Stimulated activated memory B cell treated with anti-CD40 and anti-IgM and Interleukin-4, amounts not matched to agents 10 μg/mL and 1 μg/mL and 100 μg/mL, for 72 hours (primary cell): ENCODE measurements around the gene RHBDD3.

ENCODE experiments used
- ATAC-seq: fragments of 150-1000 bp; cut with Tn5 transposase; 2 replicates; pipeline ENCODE4 v1.10.0; 2021
- H3K27ac Mint-ChIP-seq: one replicate; pipeline ENCODE4 v1.8.0; 2022; ENCODE audit warnings: mild to moderate bottlenecking, mixed read lengths
- H3K27me3 Mint-ChIP-seq: one replicate; pipeline ENCODE4 v1.8.0; 2022; ENCODE audit warnings: mixed read lengths
- H3K36me3 Mint-ChIP-seq: one replicate; pipeline ENCODE4 v1.8.0; 2022; ENCODE audit warnings: mixed read lengths
- H3K4me1 Mint-ChIP-seq: one replicate; pipeline ENCODE4 v1.8.0; 2022; ENCODE audit warnings: mixed read lengths
- H3K4me3 Mint-ChIP-seq: one replicate; pipeline ENCODE4 v1.8.0; 2022; ENCODE audit warnings: mild to moderate bottlenecking, moderate library complexity, mixed read lengths
- H3K9me3 Mint-ChIP-seq: one replicate; pipeline ENCODE4 v1.8.0; 2022; ENCODE audit warnings: mixed read lengths

RHBDD3 gene

DNA sequence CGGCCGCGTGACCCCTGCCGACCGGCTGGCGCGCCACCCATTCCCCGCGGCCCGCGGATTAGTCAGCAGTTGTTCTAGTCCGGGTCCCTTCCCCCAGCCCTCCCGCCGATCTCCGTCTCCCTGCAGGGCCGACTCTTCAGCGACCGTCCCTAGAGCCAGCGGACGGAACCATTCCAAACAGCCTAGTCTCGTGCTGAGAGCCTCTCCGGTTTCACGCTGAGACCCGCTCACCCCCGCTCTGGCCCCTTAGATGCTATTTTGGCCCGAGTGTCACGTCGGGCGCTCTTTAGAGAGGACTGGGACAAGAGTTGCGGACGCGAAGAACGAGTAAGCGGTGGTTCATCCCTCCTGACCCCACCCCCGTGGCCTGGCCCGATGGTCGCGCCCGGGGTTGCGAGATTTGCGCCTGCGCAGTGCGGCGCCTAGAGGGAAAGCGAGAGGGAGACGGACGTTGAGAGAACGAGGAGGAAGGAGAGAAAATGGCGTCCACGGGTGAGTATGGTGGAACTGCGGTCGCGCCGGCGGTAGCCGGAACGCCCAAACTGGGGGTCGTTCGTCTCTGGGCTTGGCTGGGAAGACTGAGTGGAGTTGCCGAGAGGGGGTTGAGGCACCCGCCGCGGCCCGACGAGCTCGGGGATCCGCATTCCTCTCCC is at the start of gene RHBDD3, which contains the start of gene EWSR1:
RHBDD3 (minus strand) TSS at position 124 of the 653 bp plus-strand sequence. CDS start 2,355 bp downstream, outside the sequence.
EWSR1 (plus strand) TSS at position 411 of the 653 bp plus-strand sequence; CDS start at position 480, 69 bp downstream.
- Mint-ChIP-seq H3K27ac (peak within 1 kb of the TSS; percentile 98), H3K27me3 (no peaks in the 10 kb centered on the region), H3K9me3 (no peaks in the 10 kb centered on the region), H3K4me1 (peaks cover 54% of the 10 kb centered on the region), H3K4me3 (peak within 1 kb of the TSS; percentile 84), H3K36me3 (peaks cover 29% of the 10 kb centered on the region)
- ATAC-seq: peak; percentile 97

DNA sequence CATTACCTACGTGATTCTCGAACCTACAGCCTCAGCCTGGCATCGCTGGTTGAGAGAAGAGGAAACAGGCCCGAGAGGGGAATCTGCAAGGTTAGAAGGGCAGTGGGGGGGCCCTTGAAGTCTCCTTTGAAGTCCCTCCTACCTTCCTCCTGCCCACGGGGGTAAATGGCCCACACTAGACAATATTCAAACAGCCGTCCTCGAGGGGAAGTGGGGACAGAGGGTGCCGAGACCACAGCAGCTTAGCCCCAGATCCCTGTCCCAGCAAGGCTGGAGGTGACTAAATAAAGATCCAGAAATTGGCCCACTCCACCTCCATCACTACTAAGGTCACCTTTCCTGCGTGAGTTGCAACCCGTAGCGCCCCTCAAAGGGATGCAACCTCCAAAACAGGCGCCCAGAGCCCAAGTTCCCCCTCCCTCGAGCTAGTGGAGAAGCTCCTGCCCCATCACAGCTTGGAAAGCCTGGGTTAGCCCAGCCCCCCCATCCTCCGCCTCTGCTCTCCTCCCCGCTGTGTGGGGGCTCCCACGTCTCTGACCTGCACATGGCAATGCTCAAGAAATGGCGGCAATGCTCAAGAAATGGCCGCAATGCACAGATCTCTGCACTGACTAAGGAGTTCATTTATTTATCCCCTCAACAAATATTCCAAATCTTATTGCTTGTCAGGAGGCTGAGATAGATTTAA is 48.5 kb upstream of the RHBDD3 start:
- no peak for ATAC-seq
- Mint-ChIP-seq H3K9me3 (no peaks in the 10 kb centered on the region), H3K36me3 (no peaks in the 10 kb centered on the region), H3K27me3 (peaks cover 47% of the 10 kb centered on the region), H3K27ac (no peak overlapping the region), H3K4me3 (peak overlapping the region; percentile 30), H3K4me1 (peaks cover 36% of the 10 kb centered on the region)

DNA sequence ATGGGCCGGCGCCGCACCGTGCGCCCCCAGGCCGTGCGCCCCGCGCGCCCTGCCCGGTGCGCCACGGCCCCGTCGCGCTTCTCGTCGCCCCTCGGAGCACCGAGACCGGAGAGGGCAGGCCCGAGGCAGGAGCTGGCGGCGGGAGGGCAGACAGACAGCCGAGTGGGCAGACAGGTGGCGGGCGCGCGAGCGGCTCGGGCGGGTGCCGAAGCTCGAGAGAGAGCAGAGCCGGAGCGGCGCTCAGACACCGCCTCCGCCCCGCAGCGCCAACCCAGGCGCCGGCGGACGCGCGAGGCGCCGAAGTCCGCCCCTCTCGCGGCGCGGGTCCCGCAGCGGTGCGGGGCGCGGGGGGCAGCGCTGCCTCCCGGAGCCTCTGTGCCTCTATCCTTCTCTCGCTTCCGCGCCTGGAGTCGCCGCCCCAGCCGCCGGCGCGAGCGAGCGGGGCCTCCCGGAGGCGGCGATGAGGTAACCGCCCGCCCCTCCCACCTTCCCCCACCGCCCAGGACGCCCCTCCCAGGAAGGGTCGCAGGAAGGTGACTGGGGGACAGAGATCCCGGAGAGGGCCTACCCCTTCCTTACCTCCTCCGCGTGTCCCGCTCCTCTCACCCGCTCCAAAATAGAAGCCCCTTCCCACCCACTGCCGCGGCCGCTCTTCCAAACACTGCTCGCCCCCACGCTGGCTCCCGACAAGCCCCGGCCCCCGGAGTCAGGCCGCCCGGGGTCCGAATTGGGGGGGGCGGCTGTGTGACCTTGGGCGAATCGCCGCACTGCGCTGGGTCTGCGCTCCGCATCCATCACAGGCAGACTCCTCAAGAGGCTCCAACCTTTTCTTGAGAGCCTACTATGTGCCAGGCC is 47.7 kb upstream of the RHBDD3 start, which contains the start of gene RASL10A:
RASL10A (minus strand) TSS at position 412 of the 855 bp plus-strand sequence. CDS start 451 bp downstream, outside the sequence.
- H3K27ac Mint-ChIP-seq: no peak within 1 kb of the TSS
- peak within 1 kb of the TSS; percentile 57 for H3K4me3 Mint-ChIP-seq
- no peaks in the 10 kb centered on the region for H3K9me3 Mint-ChIP-seq
- peaks cover 54% of the 10 kb centered on the region for H3K27me3 Mint-ChIP-seq
- no peak for ATAC-seq
- no peaks in the 10 kb centered on the region for H3K36me3 Mint-ChIP-seq
- H3K4me1 Mint-ChIP-seq: peaks cover 44% of the 10 kb centered on the region

DNA sequence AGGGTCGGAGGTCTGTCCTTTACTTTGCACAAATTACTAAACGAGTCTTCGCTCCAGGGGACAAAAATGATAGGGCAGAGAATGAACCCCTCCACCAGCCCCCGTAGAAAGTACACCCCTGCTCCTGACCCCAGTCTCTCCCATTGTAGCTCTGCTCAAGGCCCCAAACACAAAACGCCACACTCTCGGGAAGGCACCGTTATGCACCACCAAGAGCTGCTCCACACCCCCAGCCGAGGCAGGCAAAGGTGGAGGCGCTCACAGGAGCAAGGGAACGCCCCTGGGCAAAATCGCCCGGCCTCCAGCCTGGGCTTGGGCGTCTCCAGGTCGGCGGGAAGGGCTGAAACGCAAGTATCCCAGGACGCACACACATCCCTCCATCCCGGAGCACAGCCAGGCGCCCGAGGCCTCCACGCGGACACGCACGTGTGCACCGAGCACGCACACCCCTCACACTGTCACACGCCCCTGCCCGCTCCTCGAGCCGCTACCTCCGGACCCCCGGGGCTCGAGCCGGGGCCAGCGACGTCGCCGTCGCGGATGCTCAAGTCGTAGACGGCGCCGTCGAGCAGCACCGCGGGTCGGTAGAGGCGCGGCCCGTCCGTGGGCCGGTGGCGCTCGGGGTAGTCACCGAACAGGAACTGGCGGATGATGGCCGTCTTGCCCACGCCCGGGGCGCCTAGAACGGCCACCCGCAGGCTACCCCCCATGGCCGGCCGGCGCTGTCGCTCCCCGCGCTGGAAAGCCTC is 46.9 kb upstream of the RHBDD3 start:
- Mint-ChIP-seq H3K4me1 (peaks cover 50% of the 10 kb centered on the region), H3K36me3 (no peaks in the 10 kb centered on the region), H3K9me3 (no peaks in the 10 kb centered on the region), H3K27ac (no peak overlapping the region), H3K4me3 (peak overlapping the region; percentile 57), H3K27me3 (peaks cover 56% of the 10 kb centered on the region)
- ATAC-seq: no peak

DNA sequence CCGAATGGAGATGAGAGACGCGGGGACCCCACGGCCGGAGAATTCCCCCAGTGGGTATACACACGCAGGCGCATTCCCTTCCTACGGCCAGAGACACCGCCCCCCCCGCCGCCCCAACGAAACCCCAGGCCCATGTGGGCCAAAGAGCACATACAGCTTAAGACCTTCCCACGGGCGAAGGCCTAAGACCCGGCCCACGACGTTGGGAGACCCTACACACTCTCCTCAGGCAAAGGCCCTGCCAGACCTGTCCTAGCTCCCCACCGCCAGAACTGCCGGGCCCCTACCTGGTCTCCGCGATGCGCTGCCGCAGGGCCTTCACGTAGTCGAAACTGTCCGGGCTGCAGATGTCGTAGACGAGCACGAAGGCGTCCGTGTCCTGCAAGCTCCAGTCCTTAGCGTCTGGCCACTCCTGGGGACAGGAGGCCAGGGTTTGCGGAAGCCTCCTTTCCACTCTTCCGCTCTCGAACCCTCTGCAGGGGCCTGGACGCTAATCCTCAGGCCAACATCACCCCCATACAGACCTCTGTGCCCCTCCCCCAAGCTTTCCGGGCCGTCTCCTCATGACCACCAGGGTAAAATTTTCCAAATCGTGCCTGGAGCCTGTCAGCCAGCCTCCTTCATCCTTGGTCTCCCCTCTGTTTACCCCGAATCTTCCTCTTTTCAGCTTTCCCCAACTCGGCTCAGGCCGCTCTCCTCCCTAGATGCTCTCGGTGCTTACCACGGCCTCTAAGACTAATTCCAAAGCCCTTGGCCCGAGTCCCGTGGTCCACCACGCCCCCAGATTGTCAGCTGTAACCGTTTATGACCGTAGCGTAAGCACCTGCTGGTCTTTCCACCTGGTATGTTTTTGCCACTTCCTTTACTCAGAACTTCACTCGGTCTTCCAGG is 46.0 kb upstream of the RHBDD3 start:
- H3K36me3 Mint-ChIP-seq: no peaks in the 10 kb centered on the region
- no peak for ATAC-seq
- no peak overlapping the region for H3K27ac Mint-ChIP-seq
- H3K4me1 Mint-ChIP-seq: peaks cover 54% of the 10 kb centered on the region
- H3K27me3 Mint-ChIP-seq: peaks cover 65% of the 10 kb centered on the region
- H3K4me3 Mint-ChIP-seq: peak overlapping the region; percentile 57
- H3K9me3 Mint-ChIP-seq: no peaks in the 10 kb centered on the region

DNA sequence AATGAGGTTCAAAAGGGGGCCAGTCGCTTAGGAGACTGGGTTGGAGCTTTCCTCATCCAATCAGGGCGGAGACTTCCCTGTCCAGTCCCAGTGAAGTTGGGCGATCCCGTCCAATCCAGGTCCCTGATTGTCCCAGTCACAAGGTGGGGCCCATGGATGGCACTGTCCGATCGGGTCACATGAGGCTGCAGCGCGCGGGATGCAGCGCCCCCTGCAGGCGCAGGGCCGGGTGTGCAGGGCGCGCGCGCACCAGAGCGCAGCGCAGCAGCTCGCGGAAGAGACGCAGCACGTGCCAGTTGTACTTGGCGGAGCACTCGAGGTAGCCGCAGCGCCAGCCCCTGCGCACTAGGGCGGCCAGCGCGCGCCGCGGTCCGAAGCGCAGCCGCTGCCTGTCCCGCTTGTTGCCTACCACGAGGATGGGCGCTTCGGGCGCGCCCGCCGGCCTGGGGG is 45.4 kb upstream of the RHBDD3 start:
- Mint-ChIP-seq H3K27ac (no peak overlapping the region), H3K9me3 (no peaks in the 10 kb centered on the region), H3K4me3 (no peak overlapping the region), H3K4me1 (peaks cover 54% of the 10 kb centered on the region), H3K27me3 (peaks cover 71% of the 10 kb centered on the region), H3K36me3 (no peaks in the 10 kb centered on the region)
- ATAC-seq: no peak

DNA sequence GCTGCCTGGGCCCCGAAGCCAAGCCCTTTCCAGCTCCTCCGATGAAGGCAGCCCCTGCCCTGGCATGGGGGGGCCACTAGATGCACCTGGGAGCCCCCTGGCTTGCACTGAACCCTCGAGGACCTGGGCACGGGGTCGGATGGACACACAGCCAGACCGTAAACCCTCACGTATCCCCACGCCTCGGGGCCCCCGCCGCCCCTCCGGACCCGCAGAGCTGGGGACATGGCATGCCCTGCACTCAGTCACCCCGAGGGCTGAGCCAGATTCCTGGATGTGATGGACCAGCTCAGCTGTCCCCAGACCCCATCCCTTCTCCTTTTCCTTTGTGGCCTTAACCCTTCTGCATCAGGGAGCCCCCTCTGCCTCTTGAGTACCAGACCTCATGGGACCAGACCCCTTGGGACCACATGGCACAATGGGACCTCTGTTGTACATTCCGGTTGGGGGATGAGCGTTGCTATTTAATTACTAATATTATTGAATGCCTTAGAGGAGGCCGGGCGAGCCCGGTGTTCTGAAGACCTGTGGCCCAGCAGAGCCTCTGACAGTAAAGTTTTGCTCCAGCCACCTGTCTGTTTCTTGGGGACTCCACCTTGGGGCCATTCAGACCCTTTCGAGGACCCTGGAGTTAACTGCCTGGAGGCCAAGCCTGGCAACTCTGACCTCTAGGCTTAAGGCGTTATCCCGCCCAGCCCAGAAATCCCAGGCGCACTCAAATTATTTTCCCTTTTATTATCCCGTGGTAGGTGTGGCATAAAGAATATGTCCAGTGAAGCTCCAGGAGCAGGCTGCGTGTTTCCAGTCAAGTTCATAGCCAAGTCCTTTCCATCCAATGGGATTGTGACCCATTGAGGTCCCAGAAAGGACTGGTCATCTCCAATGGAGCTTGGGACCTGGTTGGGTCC is 44.7 kb upstream of the RHBDD3 start:
- H3K27ac Mint-ChIP-seq: no peak overlapping the region
- no peak for ATAC-seq
- H3K36me3 Mint-ChIP-seq: no peaks in the 10 kb centered on the region
- peaks cover 78% of the 10 kb centered on the region for H3K27me3 Mint-ChIP-seq
- no peak overlapping the region for H3K4me3 Mint-ChIP-seq
- peaks cover 57% of the 10 kb centered on the region for H3K4me1 Mint-ChIP-seq
- H3K9me3 Mint-ChIP-seq: no peaks in the 10 kb centered on the region

DNA sequence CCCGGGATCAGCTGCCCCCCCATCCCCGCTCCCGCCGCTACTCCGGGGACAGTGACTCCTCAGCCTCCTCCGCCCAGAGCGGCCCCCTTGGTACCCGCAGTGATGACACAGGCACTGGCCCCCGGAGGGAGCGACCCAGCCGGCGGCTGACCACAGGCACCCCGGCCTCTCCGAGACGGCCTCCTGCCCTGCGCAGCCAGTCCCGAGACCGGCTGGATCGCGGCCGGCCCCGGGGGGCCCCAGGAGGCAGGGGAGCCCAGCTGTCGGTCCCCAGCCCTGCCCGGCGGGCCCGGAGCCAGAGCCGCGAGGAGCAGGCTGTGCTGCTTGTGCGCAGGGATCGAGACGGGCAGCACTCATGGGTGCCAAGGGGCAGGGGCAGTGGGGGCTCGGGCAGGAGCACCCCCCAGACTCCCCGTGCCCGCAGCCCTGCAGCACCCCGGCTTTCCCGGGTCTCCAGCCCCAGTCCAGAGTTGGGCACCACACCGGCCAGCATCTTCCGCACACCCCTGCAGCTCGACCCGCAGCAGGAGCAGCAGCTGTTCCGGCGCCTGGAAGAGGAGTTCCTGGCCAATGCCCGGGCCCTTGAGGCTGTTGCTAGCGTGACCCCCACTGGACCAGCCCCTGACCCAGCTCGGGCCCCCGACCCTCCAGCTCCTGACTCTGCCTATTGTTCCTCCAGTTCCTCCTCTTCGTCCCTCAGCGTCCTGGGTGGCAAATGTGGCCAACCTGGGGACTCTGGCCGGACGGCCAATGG is 43.9 kb upstream of the RHBDD3 start:
- no peak overlapping the region for H3K27ac Mint-ChIP-seq
- H3K9me3 Mint-ChIP-seq: no peaks in the 10 kb centered on the region
- peaks cover 83% of the 10 kb centered on the region for H3K27me3 Mint-ChIP-seq

DNA sequence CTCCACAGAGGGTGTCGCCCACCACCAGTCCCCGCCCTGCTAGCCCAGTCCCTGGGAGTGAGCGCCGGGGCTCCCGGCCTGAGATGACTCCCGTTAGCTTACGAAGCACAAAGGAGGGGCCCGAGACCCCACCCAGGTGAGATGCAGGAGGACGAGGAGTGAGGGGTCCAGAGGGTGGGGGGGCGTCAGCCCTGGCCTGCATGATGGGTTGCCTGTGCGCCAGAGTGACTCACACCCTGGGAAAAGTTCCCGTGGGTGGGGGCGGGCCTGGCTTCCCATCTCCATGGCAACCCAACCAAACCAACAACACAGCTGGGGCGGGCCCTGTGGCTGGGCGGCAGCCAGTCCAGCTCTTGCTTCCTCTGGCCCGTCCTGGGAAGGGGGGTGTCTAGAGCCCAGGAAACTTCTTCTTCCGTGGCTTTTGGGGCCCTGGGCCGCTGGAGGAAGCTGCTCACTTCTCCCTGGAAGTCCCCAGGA is 43.1 kb upstream of the RHBDD3 start:
- no peaks in the 10 kb centered on the region for H3K9me3 Mint-ChIP-seq
- H3K36me3 Mint-ChIP-seq: no peaks in the 10 kb centered on the region
- peaks cover 62% of the 10 kb centered on the region for H3K4me1 Mint-ChIP-seq
- peak overlapping the region; percentile 34 for H3K4me3 Mint-ChIP-seq
- peak; percentile 63 for ATAC-seq
- peaks cover 83% of the 10 kb centered on the region for H3K27me3 Mint-ChIP-seq
- no peak overlapping the region for H3K27ac Mint-ChIP-seq

More for the DNA sequence above, 43.9 kb upstream of the RHBDD3 start:
- H3K4me1 Mint-ChIP-seq: peaks cover 59% of the 10 kb centered on the region
- no peak for ATAC-seq
- no peak overlapping the region for H3K4me3 Mint-ChIP-seq
- no peaks in the 10 kb centered on the region for H3K36me3 Mint-ChIP-seq

DNA sequence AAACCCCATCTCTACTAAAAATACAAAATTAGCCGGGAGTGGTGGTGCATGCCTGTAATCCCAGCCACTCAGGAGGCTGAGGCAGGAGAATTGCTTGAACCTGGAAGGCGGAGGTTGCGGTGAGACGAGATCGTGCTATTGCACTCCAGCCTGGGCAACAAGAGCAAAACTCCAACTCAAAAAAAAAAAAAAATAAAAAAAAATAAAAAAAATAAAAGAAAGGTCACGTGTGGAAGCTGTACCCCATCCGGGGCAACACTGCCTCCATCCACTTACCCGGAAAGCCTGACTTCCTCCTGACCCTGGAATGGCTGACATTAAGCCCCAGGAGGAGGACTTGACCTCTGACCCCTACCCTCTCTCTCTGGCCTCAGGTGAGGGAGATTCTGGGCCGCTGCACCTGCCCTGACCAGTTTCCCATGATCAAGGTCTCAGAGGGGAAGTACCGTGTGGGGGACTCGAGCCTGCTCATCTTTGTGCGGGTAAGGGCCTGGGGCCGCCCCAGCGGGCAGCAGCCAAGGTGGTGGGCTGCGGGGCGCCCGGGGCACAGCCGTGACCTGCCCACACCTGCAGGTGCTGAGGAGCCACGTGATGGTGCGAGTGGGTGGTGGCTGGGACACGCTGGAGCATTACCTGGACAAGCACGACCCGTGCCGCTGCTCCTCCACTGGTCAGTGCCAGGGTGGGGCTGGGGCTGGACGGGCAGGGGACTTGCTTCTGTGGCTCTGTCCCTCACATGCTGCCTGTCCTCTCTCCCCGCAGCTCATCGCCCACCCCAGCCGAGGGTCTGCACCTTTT is 42.5 kb upstream of the RHBDD3 start:
- Mint-ChIP-seq H3K36me3 (no peaks in the 10 kb centered on the region), H3K27me3 (peaks cover 89% of the 10 kb centered on the region), H3K4me3 (no peak overlapping the region), H3K4me1 (peaks cover 68% of the 10 kb centered on the region), H3K27ac (no peak overlapping the region), H3K9me3 (no peaks in the 10 kb centered on the region)
- ATAC-seq: peak; percentile 14

DNA sequence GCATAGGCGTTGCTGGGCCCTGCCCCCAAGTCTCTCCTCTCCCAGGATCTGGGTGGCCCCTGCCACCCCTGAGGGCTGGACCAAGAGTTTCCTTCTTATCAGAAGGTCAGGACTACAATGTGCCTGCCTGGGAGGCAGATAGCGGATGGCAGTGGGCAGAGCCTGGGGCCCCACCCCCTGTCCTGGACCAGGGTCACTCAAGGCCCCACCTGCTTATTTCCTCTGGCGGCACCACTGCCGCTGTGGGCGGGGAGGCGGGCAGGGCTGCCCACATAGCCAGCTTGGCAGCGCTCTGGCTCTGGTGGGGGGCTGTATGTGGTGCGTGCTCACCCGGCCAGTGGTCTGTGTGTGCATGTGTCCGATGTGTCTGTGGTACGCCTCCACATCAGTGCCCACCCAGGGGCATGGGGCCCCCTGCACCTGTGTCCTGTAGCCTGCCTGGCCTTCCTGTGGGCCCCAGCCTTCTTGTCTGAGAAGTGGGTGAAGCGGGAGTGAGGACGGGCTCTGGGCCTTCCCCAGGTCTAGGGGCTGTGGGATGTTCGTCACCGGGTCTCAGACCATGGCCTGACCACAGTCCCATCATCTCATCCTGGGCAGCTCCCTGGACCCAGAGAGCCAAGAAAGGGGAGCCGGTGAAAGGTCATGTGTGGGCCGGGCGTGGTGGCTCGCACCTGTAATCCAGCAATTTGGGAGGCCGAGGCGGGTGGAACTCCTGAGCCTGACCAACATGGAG is 41.7 kb upstream of the RHBDD3 start:
- Mint-ChIP-seq H3K27me3 (peaks cover 92% of the 10 kb centered on the region), H3K27ac (no peak overlapping the region)

More for the DNA sequence above, 41.7 kb upstream of the RHBDD3 start:
- no peak for ATAC-seq
- Mint-ChIP-seq H3K4me3 (no peak overlapping the region), H3K9me3 (no peaks in the 10 kb centered on the region), H3K36me3 (no peaks in the 10 kb centered on the region), H3K4me1 (peaks cover 64% of the 10 kb centered on the region)
